WTC11 (cell line): Measurements from ENCODE around the gene COPS7A.

ENCODE experiments used
- CREB1 ChIP-seq: sonication (generic); formaldehyde crosslinking; IDR thresholded peaks from 2 replicates; pipeline ENCODE4 v1.8.0; 2023; ENCODE audit warnings: mild to moderate bottlenecking, missing genetic modification reagents
- CTCF ChIP-seq: fragments of 200-600 bp; IDR thresholded peaks from 2 replicates; pipeline ENCODE4 v1.8.0; 2022; ENCODE audit warnings: antibody characterized with exemption
- E2F5 ChIP-seq: sonication (generic); formaldehyde crosslinking; IDR thresholded peaks from 2 replicates; pipeline ENCODE4 v1.8.1; 2022; ENCODE audit warnings: mild to moderate bottlenecking, moderate library complexity, missing genetic modification reagents
- GTF2I ChIP-seq: fragments of 250-450 bp; sonication (Bioruptor Pico); conservative IDR thresholded peaks from 2 replicates; pipeline ENCODE4 v1.4.0; 2021; ENCODE audit warnings: mild to moderate bottlenecking
- MAX ChIP-seq: sonication (generic); formaldehyde crosslinking; IDR thresholded peaks from 2 replicates; pipeline ENCODE4 v1.8.0; 2022; ENCODE audit warnings: mild to moderate bottlenecking, missing genetic modification reagents
- MXD4 ChIP-seq: fragments of 250-450 bp; sonication (Bioruptor Pico); IDR thresholded peaks from 2 replicates; pipeline ENCODE4 v1.8.0; 2021; ENCODE audit warnings: mild to moderate bottlenecking, moderate library complexity, borderline replicate concordance
- NFE2L1 ChIP-seq: sonication (generic); formaldehyde crosslinking; IDR thresholded peaks from 2 replicates; pipeline ENCODE4 v1.8.1; 2023; ENCODE audit warnings: missing genetic modification reagents
- NR3C1 ChIP-seq: sonication (generic); formaldehyde crosslinking; conservative IDR thresholded peaks from 2 replicates; pipeline ENCODE4 v1.8.1; 2023; ENCODE audit warnings: low read depth, mild to moderate bottlenecking, missing genetic modification reagents
- TCF7 ChIP-seq: sonication (generic); formaldehyde crosslinking; IDR thresholded peaks from 2 replicates; pipeline ENCODE4 v1.8.0; 2022; ENCODE audit warnings: mild to moderate bottlenecking, low read depth, missing genetic modification reagents, moderate library complexity
- TEAD4 ChIP-seq: sonication (generic); formaldehyde crosslinking; IDR thresholded peaks from 2 replicates; pipeline ENCODE4 v1.8.0; 2022; ENCODE audit warnings: mild to moderate bottlenecking, missing genetic modification reagents
- ZNF121 ChIP-seq: sonication (generic); formaldehyde crosslinking; IDR thresholded peaks from 2 replicates; pipeline ENCODE4 v1.8.0; 2023; ENCODE audit warnings: missing genetic modification reagents
- ZNF219 ChIP-seq: sonication (generic); formaldehyde crosslinking; IDR thresholded peaks from 2 replicates; pipeline ENCODE4 v1.8.0; 2023; ENCODE audit warnings: missing genetic modification reagents, mild to moderate bottlenecking, borderline replicate concordance

GRCh38 chr12:6742834-6743233 is 19.0 kb downstream of the COPS7A start:
- TF ChIP-seq TEAD4 (no peak), CTCF (no peak), ZNF219 (no peak), CREB1 (CRISPR knock-in tag) (no peak), MAX (CRISPR knock-in tag) (no peak), E2F5 (CRISPR knock-in tag) (no peak), MXD4 (no peak), NFE2L1 (no peak), NR3C1 (CRISPR knock-in tag) (no peak), GTF2I (CRISPR knock-in tag) (no peak), ZNF121 (no peak), TCF7 (no peak)
